ENCODE data around the gene HIVEP3.

The HIVEP3 gene

DNA sequence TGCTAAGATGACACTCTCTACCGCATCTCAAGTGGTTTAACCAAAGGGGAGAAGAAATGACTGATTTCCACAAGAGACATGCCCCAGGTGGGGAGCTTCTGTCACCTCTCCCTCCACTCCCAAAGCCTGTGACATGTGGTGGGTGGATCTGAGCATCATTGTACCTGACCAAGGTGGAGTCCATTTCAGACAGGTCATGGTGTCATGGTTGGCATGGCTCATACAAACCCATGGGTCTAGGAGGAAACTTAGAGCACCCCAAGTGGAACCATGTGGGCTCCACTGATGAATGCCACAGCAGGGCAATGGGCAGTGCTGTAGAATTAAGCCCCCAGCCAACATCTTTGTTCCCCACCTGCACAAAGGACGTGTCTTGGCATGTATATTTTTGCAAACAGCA is 302.7 kb downstream of the HIVEP3 start:
- Histone ChIP-seq H3K4me1 (ENCODE audit: low read depth, poor library complexity, severe bottlenecking) (peaks cover 15% of the 10 kb centered on the region), H2AFZ (ENCODE audit: low read depth) (no peak overlapping the region), H4K20me1 (ENCODE audit: insufficient read depth) (no peaks in the 10 kb centered on the region), H3K9ac (no peak overlapping the region), H3K79me2 (ENCODE audit: insufficient read depth, low read depth) (no peaks in the 10 kb centered on the region), H3K27me3 (ENCODE audit: insufficient read depth, low read depth) (no peaks in the 10 kb centered on the region), H3K27ac (no peak overlapping the region), H3K4me2 (no peak overlapping the region), H3K4me3 (IDR thresholded peaks at IDR 0.05; ENCODE audit: insufficient read depth, low read depth, low read length) (no peak overlapping the region), H3K36me3 (ENCODE audit: insufficient read depth) (no peaks in the 10 kb centered on the region)
- TF ChIP-seq, protein P1, sequence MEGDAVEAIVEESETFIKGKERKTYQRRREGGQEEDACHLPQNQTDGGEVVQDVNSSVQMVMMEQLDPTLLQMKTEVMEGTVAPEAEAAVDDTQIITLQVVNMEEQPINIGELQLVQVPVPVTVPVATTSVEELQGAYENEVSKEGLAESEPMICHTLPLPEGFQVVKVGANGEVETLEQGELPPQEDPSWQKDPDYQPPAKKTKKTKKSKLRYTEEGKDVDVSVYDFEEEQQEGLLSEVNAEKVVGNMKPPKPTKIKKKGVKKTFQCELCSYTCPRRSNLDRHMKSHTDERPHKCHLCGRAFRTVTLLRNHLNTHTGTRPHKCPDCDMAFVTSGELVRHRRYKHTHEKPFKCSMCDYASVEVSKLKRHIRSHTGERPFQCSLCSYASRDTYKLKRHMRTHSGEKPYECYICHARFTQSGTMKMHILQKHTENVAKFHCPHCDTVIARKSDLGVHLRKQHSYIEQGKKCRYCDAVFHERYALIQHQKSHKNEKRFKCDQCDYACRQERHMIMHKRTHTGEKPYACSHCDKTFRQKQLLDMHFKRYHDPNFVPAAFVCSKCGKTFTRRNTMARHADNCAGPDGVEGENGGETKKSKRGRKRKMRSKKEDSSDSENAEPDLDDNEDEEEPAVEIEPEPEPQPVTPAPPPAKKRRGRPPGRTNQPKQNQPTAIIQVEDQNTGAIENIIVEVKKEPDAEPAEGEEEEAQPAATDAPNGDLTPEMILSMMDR (conservative IDR thresholded peaks at IDR 0.05; ENCODE audit: low read depth, low read length), result no peak

DNA sequence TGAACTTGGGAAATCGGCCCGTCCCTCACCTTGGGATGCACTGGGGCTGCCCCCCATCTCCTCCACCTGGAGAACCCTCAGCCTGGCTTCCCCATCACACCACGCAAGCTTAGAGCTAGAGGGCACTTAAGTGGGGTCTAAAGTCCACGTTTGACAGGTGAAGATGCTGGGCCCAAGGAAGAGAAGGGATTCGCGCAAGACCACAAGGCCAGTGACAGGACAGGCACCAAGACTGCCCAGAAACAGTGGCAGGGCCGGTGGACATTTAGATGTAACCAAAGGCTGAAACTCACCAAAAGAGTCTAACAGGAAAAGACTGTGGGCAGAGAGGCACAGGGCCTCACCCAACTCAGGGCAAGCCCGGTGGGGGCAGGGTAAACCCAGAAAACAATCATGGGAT is 303.4 kb downstream of the HIVEP3 start:
- Histone ChIP-seq H3K4me2 (no peak overlapping the region), H3K27ac (no peak overlapping the region), H3K79me2 (ENCODE audit: insufficient read depth, low read depth) (no peaks in the 10 kb centered on the region), H4K20me1 (ENCODE audit: insufficient read depth) (no peaks in the 10 kb centered on the region), H3K27me3 (ENCODE audit: insufficient read depth, low read depth) (no peaks in the 10 kb centered on the region), H3K36me3 (ENCODE audit: insufficient read depth) (no peaks in the 10 kb centered on the region), H3K4me1 (ENCODE audit: low read depth, poor library complexity, severe bottlenecking) (peaks cover 8% of the 10 kb centered on the region), H2AFZ (ENCODE audit: low read depth) (no peak overlapping the region), H3K9ac (no peak overlapping the region), H3K4me3 (IDR thresholded peaks at IDR 0.05; ENCODE audit: insufficient read depth, low read depth, low read length) (no peak overlapping the region)
- TF ChIP-seq, protein P1 (conservative IDR thresholded peaks at IDR 0.05; ENCODE audit: low read depth, low read length), result no peak

DNA sequence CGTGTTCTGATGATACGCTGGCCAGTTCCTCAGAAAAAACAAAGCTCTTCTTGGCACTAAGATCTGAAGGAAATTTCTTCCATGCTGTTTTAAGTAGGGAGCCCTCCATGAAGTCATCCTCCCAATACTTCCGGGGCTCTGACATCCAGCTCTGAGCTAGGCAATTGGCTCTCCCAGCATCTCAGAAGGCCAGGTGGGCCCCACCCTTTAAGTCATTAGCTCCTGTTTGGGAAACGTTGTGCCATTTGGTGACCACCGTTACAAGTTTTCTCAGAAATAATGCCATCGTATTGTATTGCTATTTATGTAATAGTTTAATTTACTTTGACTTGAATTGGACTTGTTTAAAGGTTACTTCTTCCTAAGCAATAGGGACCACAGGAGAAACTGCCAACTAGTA is 303.9 kb downstream of the HIVEP3 start:
- Histone ChIP-seq H3K27ac (no peak overlapping the region), H3K4me1 (ENCODE audit: low read depth, poor library complexity, severe bottlenecking) (peaks cover 3% of the 10 kb centered on the region), H2AFZ (ENCODE audit: low read depth) (no peak overlapping the region), H3K27me3 (ENCODE audit: insufficient read depth, low read depth) (no peaks in the 10 kb centered on the region), H3K9ac (no peak overlapping the region), H3K4me3 (IDR thresholded peaks at IDR 0.05; ENCODE audit: insufficient read depth, low read depth, low read length) (no peak overlapping the region), H3K79me2 (ENCODE audit: insufficient read depth, low read depth) (no peaks in the 10 kb centered on the region), H4K20me1 (ENCODE audit: insufficient read depth) (no peaks in the 10 kb centered on the region), H3K4me2 (no peak overlapping the region), H3K36me3 (ENCODE audit: insufficient read depth) (no peaks in the 10 kb centered on the region)
- TF ChIP-seq, protein P1 (conservative IDR thresholded peaks at IDR 0.05; ENCODE audit: low read depth, low read length), result no peak

DNA sequence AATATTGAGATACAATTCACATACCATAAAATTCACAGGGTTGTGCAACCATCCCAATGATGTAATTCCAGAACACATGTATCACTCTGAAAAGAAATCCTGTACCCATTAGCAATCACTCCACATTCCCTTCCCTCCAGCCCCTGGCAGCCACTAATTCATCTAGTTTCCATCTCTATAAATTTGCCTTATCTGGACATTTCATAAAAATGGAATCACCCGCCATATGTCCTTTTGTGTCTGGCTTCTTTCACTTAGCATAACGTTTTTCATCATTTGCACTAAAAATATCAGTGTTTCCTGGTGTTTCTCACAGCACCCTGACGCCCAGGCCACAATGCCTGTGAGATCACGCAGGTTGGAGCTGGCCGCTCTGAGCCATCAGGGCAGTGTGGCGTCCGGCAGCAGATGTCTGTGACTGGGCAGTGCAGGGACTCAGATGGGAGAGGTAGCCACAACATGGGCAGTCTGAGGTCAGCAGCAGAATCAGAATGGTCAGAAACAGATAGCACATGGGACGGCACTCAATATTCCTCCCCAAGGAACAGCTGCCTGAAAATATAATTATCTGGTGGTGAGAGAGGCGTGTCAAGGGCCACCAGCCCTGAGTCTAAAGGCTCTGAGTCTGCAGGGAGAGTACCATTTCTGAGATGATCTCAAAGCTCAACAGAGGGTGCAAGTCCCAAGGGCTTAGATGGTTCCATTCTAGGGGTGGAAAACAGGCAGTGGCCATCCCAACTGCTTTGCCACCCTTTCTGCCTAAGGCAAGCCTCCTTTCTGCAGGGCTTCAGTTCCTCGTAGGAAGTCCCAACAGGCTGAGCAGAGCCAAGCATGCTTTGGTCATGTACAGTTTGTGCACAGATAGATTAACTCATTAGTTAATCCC is 304.8 kb downstream of the HIVEP3 start:
- no peaks in the 10 kb centered on the region for H3K27me3 ChIP-seq (ENCODE audit: insufficient read depth, low read depth)
- no peaks in the 10 kb centered on the region for H3K4me1 ChIP-seq (ENCODE audit: low read depth, poor library complexity, severe bottlenecking)
- H4K20me1 ChIP-seq (ENCODE audit: insufficient read depth), result no peaks in the 10 kb centered on the region
- H3K4me2 ChIP-seq, result no peak overlapping the region
- no peaks in the 10 kb centered on the region for H3K79me2 ChIP-seq (ENCODE audit: insufficient read depth, low read depth)
- no peak overlapping the region for H3K4me3 ChIP-seq (IDR thresholded peaks at IDR 0.05; ENCODE audit: insufficient read depth, low read depth, low read length)
- no peak overlapping the region for H3K9ac ChIP-seq
- TF ChIP-seq, protein P1 (conservative IDR thresholded peaks at IDR 0.05; ENCODE audit: low read depth, low read length), result no peak
- H3K36me3 ChIP-seq (ENCODE audit: insufficient read depth), result no peaks in the 10 kb centered on the region
- H3K27ac ChIP-seq, result no peak overlapping the region
- H2AFZ ChIP-seq (ENCODE audit: low read depth), result no peak overlapping the region

All from KMS-11 (cell line).